OCI-LY3 (cell line): ENCODE data around the gene CCBE1.

Experiments used
- H2AFZ ChIP-seq: fragments of 200-600, 300-600 bp; shearing (Covaris generic); 2 replicates; pipeline ENCODE4 v1.6.0; 2014; ENCODE audit warnings: antibody characterized with exemption, low read depth, low read length
- H3K27ac ChIP-seq: fragments of 200-600, 300-600 bp; sonication (generic); 2 replicates; pipeline ENCODE4 v1.5.1; 2014; ENCODE audit warnings: mild to moderate bottlenecking, low read length, moderate library complexity, mixed read lengths
- H3K27me3 ChIP-seq: fragments of 200-600, 300-600 bp; sonication (generic); 2 replicates; pipeline ENCODE4 v1.6.1; 2014; ENCODE audit warnings: low read depth, low read length, mixed read lengths
- H3K36me3 ChIP-seq: fragments of 200-600, 300-600 bp; sonication (generic); replicated peaks from 2 replicates; pipeline ENCODE3; 2014; ENCODE audit warnings: low read depth, low read length, mixed read lengths
- H3K4me1 ChIP-seq: fragments of 300-600, 200-600 bp; sonication (generic); 2 replicates; pipeline ENCODE4 v1.6.1; 2014; ENCODE audit warnings: low read length, mixed read lengths
- H3K4me2 ChIP-seq: fragments of 200-600, 300-600 bp; sonication (generic); 2 replicates; pipeline ENCODE4 v1.6.1; 2014; ENCODE audit warnings: low read length, mixed read lengths
- H3K4me3 ChIP-seq: fragments of 300-600, 200-600 bp; sonication (generic); 2 replicates; pipeline ENCODE4 v1.5.1; 2014; ENCODE audit warnings: antibody characterized with exemption, mild to moderate bottlenecking, low read length, moderate library complexity
- H3K79me2 ChIP-seq: fragments of 300-600, 200-600 bp; shearing (Covaris generic); 2 replicates; pipeline ENCODE4 v1.6.1; 2014; ENCODE audit warnings: mild to moderate bottlenecking, low read length, mixed read lengths
- H3K9ac ChIP-seq: fragments of 300-600, 200-600 bp; shearing (Covaris generic); 2 replicates; pipeline ENCODE4 v1.6.0; 2014; ENCODE audit warnings: mild to moderate bottlenecking, low read length, moderate library complexity
- H3K9me3 ChIP-seq: fragments of 200-600, 300-600 bp; shearing (Covaris generic); 2 replicates; pipeline ENCODE4 v1.6.1; 2014; ENCODE audit warnings: low read length, mixed read lengths; ENCODE audit not compliant: insufficient read depth
- H4K20me1 ChIP-seq: fragments of 200-600, 300-600 bp; sonication (generic); 2 replicates; pipeline ENCODE4 v1.6.1; 2016; ENCODE audit warnings: low read length, mixed read lengths; ENCODE audit not compliant: insufficient read depth
- EZH2phosphoT487 ChIP-seq: fragments of 200-600 bp; shearing (Covaris generic); IDR thresholded peaks from 2 replicates; pipeline ENCODE4 v1.6.1; 2018; ENCODE audit warnings: antibody characterized with exemption, mixed run types, low read depth
- TF ChIP-seq, protein P1 (sequence below): fragments of 200-600, 300-600 bp; sonication (generic); IDR thresholded peaks from 2 replicates; pipeline ENCODE4 v1.5.1; 2014; ENCODE audit warnings: antibody characterized with exemption, low read length, low read depth

Gene CCBE1

DNA sequence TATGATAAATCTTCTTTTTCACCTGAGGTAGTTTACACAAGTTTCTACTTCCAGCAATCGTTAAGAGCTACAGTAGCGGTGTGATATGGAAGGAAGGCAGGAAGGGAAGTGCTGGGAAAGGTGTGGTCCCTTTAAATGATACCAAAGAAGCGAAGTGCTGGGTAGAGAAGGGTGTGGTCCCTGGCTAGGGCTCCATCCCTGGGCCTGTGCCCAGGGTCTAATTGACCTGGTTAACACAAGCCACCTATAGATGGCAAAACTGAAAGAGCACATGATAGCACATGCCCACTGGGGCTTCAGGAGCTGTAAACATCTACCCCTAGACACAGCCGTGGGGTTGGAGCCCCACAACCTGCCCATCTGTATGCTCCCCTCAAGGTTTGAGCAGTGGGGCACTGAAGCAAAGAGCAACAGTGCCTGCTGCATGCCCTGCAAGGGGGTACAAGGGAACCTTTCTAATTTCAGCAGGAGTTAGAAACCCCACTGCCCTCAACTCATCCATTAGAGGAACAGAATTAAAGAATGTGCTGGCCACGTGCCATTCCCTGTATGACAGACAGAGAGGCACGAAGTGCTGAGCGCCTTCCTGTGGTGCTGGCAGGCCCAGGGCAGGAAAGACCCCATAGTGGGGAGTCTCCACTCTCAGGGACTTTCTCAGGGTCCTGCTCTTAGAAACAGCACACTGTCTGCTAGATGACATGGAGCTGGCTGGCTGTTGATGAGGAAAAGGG lies 185.0 kb downstream of the CCBE1 start:
- H3K27ac ChIP-seq = no peak overlapping the region
- H3K4me3 ChIP-seq = no peak overlapping the region
- peaks cover 3% of the 10 kb centered on the region; the same call in 1 of the 2 replicates for H4K20me1 ChIP-seq
- H3K27me3 ChIP-seq = peaks cover 75% of the 10 kb centered on the region
- H3K79me2 ChIP-seq = no peaks in the 10 kb centered on the region
- no peaks in the 10 kb centered on the region for H3K9me3 ChIP-seq
- no peaks in the 10 kb centered on the region for H3K36me3 ChIP-seq
- H3K9ac ChIP-seq = no peak overlapping the region
- TF ChIP-seq, protein P1, sequence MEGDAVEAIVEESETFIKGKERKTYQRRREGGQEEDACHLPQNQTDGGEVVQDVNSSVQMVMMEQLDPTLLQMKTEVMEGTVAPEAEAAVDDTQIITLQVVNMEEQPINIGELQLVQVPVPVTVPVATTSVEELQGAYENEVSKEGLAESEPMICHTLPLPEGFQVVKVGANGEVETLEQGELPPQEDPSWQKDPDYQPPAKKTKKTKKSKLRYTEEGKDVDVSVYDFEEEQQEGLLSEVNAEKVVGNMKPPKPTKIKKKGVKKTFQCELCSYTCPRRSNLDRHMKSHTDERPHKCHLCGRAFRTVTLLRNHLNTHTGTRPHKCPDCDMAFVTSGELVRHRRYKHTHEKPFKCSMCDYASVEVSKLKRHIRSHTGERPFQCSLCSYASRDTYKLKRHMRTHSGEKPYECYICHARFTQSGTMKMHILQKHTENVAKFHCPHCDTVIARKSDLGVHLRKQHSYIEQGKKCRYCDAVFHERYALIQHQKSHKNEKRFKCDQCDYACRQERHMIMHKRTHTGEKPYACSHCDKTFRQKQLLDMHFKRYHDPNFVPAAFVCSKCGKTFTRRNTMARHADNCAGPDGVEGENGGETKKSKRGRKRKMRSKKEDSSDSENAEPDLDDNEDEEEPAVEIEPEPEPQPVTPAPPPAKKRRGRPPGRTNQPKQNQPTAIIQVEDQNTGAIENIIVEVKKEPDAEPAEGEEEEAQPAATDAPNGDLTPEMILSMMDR = no peak
- TF ChIP-seq EZH2phosphoT487 = no peak
- H3K4me2 ChIP-seq = no peak overlapping the region
- no peaks in the 10 kb centered on the region for H3K4me1 ChIP-seq
- no peak overlapping the region for H2AFZ ChIP-seq

DNA sequence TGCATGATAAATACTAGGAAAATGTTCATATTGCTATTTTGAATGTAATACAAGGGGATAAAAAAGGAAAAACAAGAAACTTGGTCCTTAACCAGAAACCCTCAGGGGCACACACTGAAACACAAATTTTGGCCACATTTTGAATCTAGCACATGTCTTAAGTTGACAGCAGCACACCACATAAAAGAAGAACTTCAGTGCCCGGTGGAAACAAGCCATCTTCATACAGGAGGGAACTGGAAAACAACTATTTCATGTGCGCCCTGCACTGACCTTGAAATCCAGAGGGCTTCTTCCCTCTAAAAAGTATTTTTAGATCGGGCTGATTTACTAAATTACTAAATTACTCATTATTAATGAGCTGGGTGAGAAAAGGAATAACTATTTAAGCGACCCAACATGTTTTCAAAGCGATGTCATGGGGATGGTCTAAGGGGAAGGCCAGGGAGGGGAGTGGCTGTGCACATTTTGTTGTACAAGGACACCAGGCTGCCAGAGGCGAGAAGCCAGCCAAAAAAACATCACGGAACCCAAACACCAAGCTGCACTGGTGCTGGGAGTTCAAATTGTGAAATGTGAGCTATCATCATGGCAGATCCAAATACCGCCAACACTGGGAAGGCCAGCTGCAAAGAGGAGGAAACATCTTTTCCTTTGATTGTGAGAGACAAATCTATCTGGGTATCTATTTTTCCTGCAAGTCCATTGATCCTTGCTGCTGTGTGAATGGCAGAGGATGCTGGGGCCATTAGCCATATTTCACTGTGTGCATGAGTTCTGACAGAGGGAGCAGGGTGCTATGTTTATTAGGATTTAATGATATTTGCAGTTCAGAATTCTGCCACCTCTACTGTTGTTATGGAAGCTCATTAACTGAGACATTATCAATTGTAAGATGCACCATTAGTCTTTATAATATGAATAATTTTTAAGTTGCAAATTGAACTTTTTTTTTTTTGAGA lies 187.5 kb downstream of the CCBE1 start:
- no peak overlapping the region for H2AFZ ChIP-seq
- no peak overlapping the region for H3K4me3 ChIP-seq
- H3K27ac ChIP-seq = no peak overlapping the region
- TF ChIP-seq, protein P1 = no peak
- no peak for TF ChIP-seq EZH2phosphoT487
- H3K27me3 ChIP-seq = peaks cover 75% of the 10 kb centered on the region
- no peaks in the 10 kb centered on the region for H3K4me1 ChIP-seq
- H3K36me3 ChIP-seq = no peaks in the 10 kb centered on the region
- no peaks in the 10 kb centered on the region for H4K20me1 ChIP-seq
- H3K4me2 ChIP-seq = no peak overlapping the region
- no peaks in the 10 kb centered on the region for H3K9me3 ChIP-seq
- no peak overlapping the region for H3K9ac ChIP-seq
- no peaks in the 10 kb centered on the region for H3K79me2 ChIP-seq

DNA sequence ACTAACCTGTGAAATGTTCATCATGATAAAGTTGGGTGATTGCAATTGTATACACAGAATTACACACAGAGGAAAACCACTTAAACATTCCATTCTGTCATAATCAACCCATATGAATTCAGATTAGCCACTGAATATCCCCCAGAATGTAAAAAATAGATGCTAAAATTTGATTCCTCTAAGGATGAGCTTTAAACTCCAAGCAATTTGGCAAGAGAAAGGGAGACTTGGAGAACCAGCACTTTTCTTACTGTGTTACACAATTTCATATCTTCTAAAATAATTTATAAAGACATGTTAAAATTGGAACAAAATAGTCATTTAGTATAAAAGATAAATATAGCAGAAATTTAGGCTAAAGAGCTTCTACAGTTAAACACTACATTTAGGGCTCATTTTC lies 191.9 kb downstream of the CCBE1 start:
- Histone ChIP-seq H3K9ac (no peak overlapping the region), H3K79me2 (no peaks in the 10 kb centered on the region), H3K4me3 (no peak overlapping the region), H4K20me1 (no peaks in the 10 kb centered on the region), H3K4me1 (no peaks in the 10 kb centered on the region), H3K36me3 (no peaks in the 10 kb centered on the region), H3K27me3 (peaks cover 58% of the 10 kb centered on the region), H3K4me2 (no peak overlapping the region), H2AFZ (no peak overlapping the region), H3K27ac (no peak overlapping the region), H3K9me3 (no peaks in the 10 kb centered on the region)
- no peak for TF ChIP-seq EZH2phosphoT487

DNA sequence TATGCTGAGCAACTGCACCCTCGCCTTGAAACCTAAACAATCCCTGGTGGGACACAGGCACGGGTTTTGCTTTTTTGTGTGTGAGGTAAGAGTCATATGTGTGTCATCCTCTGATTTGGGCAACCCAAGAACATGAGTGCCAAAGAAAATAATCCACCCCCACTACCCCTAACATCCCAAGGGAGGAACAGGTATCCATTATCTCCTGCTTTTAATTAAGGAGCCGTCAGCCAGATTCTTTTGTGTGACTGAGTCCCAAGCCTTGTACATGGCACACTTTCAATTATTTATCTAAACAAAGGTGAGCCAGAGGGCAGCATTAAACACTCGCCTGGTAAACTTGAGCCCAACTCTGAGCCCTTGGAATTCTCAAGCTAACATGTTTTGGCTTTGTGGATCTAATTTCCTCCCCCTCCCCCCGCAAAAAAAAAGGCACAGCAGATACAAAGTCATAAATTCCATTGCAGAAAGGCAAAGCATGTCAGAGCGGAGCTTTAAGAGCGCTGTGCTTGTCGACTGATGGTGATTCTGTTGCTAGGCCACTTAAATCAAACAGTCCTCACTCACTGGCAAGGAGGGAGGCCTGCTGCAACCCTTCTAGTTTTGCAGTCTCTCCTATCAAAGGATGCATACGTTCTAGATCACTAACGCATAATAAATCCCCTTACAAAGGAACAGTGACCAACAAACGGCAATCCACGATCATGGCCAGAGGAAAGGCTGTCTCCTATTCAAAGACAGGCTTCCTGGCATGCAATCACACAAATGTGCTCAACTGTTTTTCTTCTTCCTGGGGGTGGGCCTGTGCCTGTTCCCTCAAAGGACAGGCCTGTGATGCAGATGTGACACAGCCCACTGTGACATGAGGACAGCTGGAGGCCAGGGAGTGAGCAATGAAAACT lies 194.7 kb downstream of the CCBE1 start:
- H3K4me1 ChIP-seq = no peaks in the 10 kb centered on the region
- no peaks in the 10 kb centered on the region for H3K36me3 ChIP-seq
- H3K9ac ChIP-seq = no peak overlapping the region
- H3K79me2 ChIP-seq = no peaks in the 10 kb centered on the region
- TF ChIP-seq EZH2phosphoT487 = no peak
- TF ChIP-seq, protein P1 = no peak
- H4K20me1 ChIP-seq = no peaks in the 10 kb centered on the region
- 0 out of 2 replicates have a peak, but pooled peaks cover 4% of the 10 kb centered on the region for H3K9me3 ChIP-seq
- peaks cover 67% of the 10 kb centered on the region for H3K27me3 ChIP-seq
- H3K27ac ChIP-seq = no peak overlapping the region
- no peak overlapping the region for H3K4me3 ChIP-seq
- H2AFZ ChIP-seq = no peak overlapping the region
- H3K4me2 ChIP-seq = no peak overlapping the region
